Measurements from ENCODE around the gene PIM1.
"Not testable (repeated sequence)": the region's sequence is repeated elsewhere in the genome, so short reads cannot be mapped to it uniquely, and the experiment has no call there.

PIM1 gene

DNA sequence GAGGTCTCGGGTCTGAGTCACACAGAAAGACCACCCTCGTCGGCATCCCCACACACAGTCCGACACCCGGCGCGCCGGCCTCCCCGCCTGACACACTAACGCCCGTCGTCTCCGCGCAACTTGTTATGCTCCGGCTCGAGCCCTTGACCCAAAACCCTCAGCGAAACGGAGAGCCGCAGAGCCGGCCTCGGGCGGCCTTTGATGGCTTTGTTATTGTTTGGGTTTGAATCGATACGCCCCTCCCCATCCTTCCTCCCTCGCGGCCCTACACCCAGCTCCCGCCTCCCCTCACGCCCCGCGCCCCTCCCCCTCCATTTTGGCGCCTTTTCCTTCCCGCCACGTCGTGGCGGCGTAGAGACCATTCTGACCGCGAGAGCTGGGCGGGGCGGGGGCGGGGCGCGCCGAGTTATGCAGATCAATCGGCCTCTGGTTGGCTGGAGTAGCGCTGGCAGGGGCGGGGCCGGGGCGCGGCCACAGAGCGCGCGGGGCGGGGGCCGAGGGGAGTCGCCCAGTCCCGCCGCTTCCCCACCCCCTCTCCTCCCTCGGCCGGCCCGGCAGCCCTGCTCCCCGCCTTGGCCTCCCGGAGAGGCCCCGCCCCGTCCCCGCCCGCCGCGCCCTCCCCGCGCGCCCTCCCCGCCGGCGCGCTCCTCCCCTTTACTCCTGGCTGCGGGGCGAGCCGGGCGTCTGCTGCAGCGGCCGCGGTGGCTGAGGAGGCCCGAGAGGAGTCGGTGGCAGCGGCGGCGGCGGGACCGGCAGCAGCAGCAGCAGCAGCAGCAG lies at the start of gene PIM1:
PIM1 (plus strand) TSS at position 657 of the 777 bp plus-strand sequence. CDS start 424 bp downstream, outside the sequence.
- peak; percentile 98 for DNase-seq

DNA sequence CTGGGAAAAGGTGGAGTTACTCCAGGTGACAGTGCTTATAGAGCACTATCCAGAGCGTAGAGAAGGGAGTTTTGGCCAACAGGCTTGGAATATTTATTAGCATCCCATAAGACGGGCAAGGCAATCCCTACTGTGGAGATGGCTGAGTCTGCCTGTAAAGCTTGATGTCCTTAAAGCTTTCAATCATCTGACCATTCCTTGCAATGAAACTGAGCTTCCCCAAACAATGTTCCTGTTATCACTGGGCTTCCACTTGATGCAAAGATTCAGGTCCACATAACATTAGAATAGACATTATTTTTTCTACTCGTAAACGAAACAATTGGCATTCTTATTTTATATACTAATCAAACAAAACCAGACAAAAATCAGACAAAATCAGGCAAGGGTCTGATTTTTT lies 48.4 kb upstream of the PIM1 start:
- DNase-seq = no peak

DNA sequence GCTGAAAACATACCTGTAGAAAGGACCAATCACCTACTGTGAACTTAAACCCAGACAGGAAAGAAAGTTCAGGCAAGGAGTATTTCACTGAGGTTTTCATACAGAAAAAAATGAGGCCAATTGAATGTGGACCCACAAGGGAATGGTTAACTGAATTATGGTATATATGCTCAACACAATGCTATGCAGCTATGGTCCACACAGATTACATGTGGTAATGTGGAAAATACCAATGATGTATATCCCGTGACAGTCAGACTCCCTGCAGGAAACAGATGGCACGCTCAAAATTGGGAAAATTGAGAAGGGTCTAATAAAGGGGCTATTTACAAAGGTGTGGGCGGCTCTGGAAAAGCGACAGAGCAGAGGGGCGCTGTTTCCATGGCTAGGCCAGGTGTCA lies 47.1 kb upstream of the PIM1 start:
- no peak for DNase-seq

DNA sequence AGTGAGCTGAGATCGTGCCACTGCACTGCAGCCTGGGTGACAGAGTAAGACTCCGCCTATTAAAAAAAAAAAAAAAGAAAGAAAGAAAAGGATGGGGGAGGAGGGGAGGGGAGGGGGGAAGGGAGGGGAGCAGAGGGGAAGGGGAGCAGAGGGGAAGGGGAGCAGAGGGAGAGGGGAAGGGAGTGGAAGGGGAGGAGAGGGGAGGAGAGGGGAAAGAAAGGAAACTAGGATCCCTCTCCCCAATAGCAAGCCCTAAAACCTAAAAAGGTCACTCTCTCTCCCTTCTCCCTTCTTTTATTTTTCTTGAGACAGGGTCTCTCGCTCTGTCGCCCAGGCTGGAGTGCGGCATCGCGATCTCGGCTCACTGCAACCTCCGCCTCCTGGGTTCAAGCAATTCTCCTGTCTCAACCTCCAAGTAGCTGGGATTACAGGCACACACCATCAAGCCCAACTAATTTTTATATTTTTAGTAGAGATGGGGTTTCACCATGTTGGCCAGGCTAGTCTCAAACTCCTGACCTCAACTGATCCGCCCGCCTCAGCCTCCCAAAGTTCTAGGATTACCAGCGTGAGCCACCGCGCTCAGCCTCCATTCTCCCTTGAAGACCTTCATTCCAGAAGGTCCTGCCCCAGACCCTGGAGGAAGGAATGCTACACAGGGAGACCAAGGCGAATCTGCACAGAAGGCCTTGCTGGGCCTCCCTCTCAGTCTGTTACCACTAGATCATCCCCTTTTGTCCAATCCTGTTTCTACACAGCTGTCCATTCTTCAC lies 45.8 kb upstream of the PIM1 start:
- DNase-seq = no peak

DNA sequence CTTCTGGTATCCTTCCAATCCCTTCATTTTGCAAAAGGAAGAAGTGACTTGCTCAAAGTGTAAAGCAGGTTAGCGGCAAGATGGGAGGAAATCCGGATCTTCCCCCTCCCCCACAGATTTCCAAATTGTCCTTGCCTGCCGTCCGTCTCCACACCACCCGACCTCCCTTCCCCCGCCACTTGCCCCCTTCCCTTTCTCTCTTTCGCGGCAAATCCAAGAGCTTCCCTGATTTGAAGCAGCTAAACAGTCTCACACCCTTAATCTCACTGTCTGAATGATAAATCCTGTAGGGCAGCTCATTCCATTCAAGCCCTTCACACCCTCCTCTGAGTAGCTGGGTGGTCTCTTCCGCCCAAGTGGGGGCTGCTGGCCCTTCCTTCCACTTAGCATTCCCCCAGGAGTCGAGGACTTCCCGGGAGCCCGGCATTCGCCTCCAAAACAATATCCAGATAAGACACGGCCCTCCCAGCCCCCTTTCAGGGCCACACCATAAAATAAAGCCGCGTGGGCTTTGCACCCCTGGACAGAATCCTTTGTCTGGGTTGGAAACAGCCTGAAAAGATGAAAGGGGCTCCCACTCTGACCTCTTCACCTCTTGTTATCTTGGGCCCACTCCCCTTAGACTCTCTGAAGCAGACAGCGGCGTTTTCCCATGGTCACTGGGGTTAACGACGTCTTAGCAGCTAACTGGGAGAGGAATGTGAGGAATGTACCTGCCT lies 44.0 kb upstream of the PIM1 start:
- no peak for DNase-seq

DNA sequence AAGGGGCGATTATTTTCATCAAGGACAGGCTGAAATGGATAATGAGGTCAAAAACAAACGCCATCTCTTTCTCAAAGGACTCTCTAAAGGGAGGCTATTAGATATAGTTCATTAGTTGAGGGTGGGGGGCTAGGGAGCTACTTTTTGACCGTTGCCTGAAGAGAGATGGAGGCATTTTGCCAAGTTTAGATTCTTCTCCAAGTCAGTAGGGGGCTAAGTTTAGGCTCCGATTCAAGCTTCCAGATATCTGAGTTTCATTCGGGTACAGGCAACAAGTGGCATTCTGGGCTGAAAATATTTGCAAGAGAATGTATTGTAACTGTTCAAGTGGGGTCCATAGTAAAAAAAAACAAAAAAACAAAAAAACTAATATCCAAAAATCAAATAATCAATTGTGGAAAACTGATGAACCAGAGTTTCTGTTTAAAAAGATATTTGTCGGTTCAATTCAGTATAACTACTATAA lies 43.4 kb upstream of the PIM1 start:
- DNase-seq = no peak

DNA sequence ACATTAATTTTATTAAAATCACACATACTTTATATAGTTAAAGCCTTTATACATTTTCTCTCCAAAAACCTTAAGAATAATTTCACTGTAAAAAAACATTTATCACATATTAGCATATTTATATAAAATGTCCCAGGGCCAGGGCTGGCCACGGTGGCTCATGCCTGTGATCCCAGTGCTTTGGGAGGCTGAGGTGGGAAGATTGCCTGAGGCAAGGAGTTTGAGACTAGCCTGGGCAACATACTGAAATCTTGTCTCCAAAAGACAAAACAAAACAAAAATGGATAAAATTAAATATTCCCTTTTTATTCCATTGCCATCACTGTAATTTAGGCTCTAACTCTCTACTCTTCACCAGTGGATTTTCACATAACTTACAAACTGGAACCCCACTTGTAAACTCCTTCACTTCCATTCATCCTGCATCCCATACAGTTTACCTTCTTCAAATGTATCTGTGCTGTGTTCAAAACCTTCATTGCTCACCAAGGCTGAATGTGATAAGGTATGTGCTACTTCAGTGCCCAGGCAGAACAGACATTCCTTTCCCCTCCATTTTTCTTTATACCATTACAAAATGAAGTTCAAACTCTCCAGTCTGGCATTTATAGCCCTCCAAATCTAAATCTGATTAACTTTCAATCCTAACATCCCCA lies 42.9 kb upstream of the PIM1 start:
- DNase-seq = no peak

DNA sequence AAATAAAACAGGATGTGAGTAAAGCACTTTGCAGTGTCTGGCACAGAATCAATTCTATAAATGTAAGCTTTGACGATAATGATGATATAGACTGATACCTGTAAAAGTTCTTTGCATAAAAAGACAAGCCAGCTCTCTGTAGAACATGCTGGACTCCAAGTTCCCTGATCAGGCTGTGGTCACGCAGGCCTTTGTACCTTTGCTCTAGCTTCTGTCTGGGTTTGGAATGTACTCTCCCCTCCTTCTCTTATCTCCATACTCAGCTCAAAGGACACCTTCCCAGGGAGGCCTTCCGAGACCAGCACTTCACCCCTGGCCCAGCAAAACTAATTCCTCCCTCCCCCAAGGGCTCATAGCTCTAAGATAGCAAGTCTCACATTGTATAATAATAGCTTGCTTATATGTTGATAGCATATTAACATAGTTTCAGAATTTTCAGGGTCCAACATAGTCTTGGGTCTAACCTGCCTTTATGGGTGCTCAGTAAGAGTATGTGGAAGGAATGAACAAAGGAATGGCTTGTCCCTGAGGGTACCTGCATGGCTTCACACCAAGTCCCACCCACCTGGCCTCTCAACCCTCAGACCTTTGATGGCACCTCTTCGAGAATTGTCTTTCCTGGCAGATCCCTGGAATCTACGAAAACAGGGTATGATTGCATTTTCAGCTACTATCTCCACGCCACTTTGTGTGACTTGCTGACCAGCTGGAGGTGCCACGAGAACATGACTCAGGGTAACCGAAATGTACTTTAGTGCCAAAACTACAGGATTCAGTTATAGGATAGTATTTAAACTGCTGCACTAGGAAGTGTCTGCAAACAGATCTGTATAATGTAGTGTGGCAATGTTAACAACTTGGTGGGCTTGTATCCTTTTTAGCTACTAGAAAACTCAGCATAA lies 41.7 kb upstream of the PIM1 start:
- DNase-seq = no peak

DNA sequence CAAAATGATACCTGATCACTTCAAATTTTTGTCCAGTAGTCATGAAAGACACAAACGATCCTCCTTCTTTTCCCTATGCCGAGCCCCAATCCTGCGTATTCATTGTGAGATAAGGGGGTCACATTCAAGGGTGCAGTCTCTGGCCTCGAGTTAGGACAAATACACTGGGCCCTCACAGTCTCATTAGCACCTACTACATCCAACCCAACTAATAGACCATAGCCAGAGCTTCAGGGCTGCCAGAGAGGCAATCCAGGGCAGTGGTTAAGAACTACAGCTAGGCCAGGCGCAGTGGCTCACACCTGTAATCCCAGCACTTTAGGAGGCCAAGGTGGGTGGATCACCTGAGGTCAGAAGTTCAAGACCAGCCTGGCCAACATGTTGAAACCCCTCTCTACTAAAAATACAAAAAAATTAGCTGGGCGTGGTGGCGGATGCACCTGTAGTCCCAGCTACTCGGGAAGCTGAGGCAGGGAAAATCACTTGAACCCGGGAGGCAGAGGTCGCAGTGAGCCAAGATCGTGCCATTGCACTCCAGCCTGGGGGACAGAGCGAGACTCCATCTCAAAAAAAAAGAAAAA lies 41.0 kb upstream of the PIM1 start:
- not testable (repeated sequence) for DNase-seq

DNA sequence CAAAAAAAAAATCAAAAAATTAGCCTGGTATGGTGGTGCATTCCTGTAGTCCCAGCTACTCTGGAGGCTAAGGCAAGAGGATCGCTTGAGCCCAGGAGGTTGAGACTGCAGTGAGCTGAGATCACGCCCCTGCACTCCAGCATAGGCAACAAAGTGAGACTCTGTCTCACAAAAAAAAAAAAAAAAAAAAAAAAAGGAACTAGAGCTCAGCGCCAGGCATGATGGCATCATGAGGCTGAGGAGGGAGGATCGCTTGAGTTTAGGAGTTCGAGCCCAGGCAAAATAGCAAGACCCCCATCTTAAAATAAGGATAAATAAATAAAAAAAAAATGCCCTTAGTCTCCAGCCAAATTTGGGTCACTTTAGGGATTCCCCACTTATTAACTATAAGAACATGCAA lies 40.4 kb upstream of the PIM1 start:
- DNase-seq = no peak

DNA sequence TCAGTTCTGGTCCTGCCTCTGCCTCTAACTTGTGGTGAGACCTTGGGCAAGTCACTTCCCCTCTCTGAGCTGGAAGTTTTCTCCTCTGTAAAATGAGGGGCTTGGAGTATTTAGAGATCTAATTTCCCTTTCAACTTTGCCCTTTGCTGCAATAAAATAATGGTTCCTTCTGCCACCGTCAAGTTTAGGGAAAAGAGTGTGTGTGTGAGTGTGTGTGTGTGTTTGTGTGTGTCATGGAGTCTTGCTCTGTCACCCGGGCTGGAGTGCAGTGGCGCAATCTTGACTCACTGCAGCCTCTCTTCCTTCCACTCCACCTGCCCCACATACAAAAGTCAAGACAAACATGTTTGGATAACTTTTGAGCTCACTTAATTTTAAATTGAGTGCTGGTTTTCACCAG lies 39.2 kb upstream of the PIM1 start:
- DNase-seq = no peak

DNA sequence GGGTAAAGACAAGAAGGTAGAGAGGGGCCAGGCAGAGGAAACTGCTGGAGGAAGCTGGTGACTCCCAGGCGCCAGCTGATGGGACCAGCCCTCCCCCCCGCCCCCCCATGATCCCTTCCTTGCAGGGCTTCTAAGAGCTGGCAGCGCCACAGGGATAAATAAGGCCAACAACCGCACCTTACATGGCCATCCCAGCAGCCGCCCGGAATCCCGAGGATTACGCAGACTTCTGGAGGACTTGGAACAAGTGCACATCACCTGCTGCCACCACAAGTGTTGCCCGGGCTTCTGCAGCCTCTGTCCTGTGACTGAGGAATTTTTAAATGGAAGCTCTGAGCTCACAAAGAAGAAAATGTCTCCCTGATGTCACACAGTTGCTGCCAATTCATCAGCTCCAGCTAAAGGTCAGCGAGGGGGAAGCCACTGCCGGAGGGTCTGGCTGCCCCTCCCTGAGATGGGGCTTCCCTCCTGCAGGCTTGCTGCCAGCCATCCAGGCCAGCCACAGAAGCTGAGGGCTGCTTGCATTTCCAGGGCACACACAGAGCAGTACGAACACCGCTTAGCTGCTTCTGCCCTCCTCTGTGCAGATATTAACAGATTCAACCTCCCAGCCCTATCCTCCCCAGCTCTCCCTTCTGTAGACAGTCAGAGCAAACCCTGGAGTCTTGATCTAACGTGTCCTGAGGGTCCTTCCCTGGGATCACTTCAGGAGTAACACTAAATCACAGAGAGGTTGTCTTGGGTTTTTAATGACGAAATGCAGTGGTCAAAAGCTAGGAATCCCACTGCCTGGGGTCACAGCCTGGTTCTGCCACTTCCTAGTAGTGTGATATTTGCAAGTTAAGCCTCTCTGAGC lies 38.6 kb upstream of the PIM1 start:
- DNase-seq = no peak

DNA sequence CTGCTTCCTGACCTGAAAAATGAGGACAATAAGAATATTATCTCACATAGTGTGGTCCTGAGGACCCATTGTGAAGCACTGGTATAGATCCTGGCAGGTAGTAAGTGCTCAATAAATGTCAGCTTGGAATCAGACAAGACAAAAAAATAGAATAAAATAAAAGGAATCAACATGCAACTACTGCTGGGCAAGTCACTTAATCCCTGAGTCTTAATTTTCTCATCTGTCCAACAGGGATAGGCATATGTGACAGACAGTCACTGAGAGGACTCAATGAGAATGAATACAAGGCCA lies 38.0 kb upstream of the PIM1 start:
- no peak for DNase-seq

DNA sequence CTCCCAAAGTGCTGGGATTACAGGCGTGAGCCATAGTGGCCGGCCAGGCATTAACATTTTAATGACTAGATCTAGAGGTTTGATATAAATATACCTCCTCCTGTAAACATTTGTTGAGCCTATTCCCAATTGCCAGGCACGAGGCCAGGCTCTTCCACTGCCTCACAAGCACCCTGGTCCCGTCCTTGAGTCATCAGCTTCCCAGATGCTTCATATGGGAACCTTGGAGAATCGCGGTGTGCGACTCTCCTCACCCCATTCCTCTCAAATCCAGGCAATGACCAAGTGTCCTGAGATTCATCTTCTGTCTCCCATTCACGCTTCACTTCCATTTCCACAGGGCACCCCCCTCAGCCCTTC lies 35.9 kb upstream of the PIM1 start:
- DNase-seq = no peak

DNA sequence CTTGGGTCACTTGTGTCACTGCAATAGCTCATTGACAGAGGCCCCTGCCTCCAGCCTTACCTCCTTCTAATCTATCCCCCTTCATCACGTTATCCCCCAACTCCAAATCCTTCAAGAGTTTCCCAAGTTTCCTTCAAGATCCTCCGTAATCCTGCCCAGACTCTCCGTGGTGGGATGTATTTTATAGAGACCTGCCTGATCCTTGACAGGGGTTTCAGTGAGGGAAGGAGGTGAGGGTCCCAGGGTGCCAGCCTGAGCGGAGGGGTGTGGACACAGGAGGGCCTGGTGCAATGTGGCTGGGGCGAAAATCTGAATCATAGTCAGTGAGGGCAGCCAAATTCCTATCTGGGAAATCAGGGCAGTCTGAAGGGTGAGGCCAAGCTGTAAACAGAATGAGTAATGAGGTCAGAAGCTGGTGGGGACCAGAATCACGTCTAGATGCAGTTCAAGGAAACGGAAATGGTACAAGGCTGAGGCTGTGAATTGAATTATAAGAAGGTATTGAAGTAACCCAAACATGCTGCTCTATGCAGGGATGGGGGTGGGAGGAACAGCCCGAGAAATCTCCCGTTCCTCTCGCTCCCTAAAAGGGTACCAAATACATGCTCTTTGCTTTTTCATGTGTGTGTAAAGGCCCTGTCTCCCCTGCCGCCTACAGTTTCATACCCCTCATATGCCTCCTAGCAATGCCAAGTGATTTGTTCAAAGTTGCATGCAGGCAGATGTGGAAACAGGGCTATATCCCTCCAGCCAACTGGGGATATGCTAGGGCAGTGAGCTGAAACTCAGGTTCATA lies 35.4 kb upstream of the PIM1 start:
- DNase-seq = no peak

DNA sequence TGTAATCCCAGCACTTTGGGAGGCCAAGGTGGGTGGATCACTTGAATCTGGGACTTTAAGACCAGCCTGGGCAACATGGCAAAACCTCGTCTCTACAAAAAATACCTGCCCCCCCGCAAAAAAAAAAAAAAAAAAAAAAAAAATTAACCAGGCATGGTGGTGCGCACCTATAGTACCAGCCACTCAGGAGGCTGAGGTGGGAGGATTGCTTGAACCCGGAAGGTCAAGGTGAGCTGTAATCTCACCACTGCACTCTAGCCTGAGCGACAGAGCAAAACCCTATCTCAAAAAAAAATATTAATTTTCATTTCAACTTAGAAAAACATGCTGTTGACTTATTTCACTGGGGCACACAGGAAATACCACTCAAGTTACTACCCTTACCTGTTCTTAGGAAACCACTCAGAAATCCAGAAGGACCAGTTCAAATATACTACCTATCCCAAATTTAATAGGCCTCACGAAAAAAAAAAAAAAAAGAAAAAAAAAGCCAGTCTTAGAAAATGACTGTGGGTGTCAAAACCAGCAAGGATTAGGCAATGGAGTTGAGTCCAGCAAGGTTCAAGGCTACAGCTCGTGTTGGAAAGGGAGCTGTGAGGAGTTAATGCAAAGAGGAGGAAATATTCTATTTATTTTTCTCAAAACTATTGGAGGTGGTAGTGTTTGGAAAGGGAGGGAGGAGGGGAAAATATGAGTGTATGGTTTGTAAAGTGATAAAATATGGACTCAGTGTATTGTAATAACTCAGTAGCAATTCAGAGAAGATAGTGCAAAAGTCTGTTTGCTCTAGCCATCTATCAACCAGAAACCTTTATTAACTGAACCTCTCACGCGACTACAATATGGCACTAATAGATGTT lies 33.9 kb upstream of the PIM1 start:
- DNase-seq = no peak

DNA sequence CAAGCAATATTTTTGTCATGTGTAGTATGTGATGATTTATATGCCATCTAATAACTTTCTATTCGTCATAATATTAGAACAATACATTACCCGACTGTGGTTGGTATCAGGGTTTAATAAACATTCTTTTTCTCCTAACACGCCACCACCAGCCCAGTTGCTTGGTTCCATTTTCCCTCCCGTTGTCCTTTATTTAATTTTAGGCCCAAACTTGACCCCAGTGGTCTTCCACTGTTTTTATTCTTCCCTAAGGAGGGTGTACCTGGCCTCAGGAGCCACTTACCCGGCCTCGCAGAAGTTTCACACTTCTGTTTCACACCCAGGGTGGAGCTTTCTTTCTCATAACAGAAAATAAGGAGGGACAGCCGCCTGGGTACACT lies 33.1 kb upstream of the PIM1 start:
- no peak for DNase-seq

DNA sequence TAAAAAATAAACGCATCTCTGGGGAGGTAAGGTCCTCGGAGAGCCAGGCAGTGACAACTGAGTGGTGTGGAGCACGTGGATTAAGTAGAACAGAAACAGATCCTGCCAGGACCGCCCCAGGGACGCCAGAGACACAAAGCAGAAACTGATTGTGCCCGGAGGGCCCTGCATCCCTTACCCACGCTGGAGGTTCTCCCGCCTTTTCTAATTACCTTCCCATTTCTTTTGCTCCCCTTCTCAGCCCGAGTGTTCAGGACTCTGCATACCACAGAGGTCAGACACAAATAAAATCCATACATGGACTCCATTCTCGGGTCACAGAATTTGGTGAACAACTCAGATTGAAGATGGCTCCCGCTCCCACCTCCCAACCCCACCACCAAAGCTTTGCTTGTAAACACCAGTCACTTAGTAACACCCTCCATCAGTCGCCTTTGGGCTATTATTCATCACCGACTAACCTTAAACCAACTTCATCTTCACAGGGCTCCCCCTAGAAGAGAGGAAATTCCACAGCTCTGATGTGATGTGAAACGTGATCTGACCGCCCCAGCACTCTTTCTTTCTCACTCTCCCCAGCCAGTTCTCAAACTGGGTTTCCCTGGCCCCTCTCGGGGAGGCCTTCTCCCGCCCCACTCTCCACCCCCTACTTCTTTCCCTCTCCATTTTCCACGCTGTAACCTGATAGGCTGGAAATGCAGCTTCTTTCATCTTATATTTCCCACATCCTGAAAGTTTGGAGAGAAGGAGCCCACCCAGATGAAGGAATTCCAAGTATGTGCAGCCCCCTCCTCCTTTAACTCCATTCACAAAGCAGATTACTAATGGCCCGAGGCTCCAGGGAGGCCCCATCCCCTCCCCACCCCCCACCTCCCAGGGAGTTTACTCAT lies 32.5 kb upstream of the PIM1 start:
- no peak for DNase-seq

Measured in COR-L47 (cell line).